HepG2 (cell line): Measurements from ENCODE around the gene ATF6. TPM values are rescaled to one million over a fixed set of nuclear protein-coding genes. Genes with fewer than 3 reads are reported as not detected.

ENCODE experiments used
- ATAC-seq: fragments of 200-7000 bp; cut with Tn5 transposase; 3 replicates; pipeline ENCODE4 v1.9.1; 2020; ENCODE audit warnings: mild to moderate bottlenecking, moderate library complexity
- BruUV-seq: library from RNA; stranded (reverse); fragments of 400-500 nt; replicated peaks from 2 replicates; lab custom pipeline; 2021; lab: Mats Ljungman, UMichigan
- CTCF ChIA-PET: fragments of 300-600 bp; formaldehyde crosslinking; extraction: SDS; loops from one replicate; lab custom pipeline; 2021; ENCODE audit warnings: low total read pairs, inconsistent platforms, low intra/inter-chr PET ratio; lab: Yijun Ruan, JAX
- POLR2A ChIA-PET: fragments of 350-600 bp; sonication (Branson Sonifier 250); formaldehyde crosslinking; loops from one replicate; lab custom pipeline; 2020; ENCODE audit warnings: antibody characterized with exemption, inconsistent platforms; lab: Yijun Ruan, JAX
- DNase-seq: peaks from one replicate; pipeline ENCODE4 v3.0.0-alpha.2; 2015; ENCODE audit warnings: low spot score
- FAIRE-seq: peaks from 3 replicates; lab custom pipeline; 2011; peaks lifted over from hg19 to GRCh38; lab: Jason Lieb, UNC
- H2AFZ ChIP-seq: one replicate; pipeline ENCODE4 v1.6.1; 2011; ENCODE audit warnings: low read length, inconsistent platforms
- H3K27ac ChIP-seq: fragments of 300-600 bp; 3 replicates; pipeline ENCODE4 v1.8.0; 2011; ENCODE audit warnings: mixed run types, mild to moderate bottlenecking, mixed read lengths, low read length, inconsistent platforms; ENCODE audit not compliant: insufficient read depth; ENCODE audit errors: extremely low read length
- H3K27me3 ChIP-seq, 2 experiments: fragments of 200-600 bp in 1 of 2; 2 replicates in 1 of 2; 3 replicates in 1 of 2; pipeline versions ENCODE4 v1.6.0 to v1.8.0; 2011; ENCODE audit warnings: low read length in 2 of 2, mild to moderate bottlenecking in 2 of 2, moderate library complexity in 2 of 2, inconsistent platforms in 1 of 2; ENCODE audit not compliant: insufficient read depth in 2 of 2, control insufficient read depth in 1 of 2
- H3K36me3 ChIP-seq, 2 experiments: fragments of 200-600 bp in 1 of 2; replicated peaks in 1 of 2; 2 replicates in 1 of 2; 3 replicates in 1 of 2; pipeline versions ENCODE4 v1.5.1 to v1.8.0; 2011; ENCODE audit warnings: low read length in 2 of 2, inconsistent platforms in 1 of 2; ENCODE audit not compliant: insufficient read depth in 2 of 2, control insufficient read depth in 1 of 2
- H3K4me1 ChIP-seq: 2 replicates; pipeline ENCODE4 v1.5.1; 2012; ENCODE audit warnings: low read length, inconsistent platforms; ENCODE audit not compliant: insufficient read depth
- H3K4me2 ChIP-seq: 2 replicates; pipeline ENCODE4 v1.6.0; 2011; ENCODE audit warnings: low read depth, low read length, inconsistent platforms
- H3K4me3 ChIP-seq, 3 experiments: fragments of 200-600 bp in 1 of 3; sonication (generic), shearing (Covaris generic) in 1 of 3; replicated peaks in 1 of 3; 2 replicates each; pipeline ENCODE4 v1.5.1; 2011 to 2016; ENCODE audit warnings: low read length in 3 of 3, inconsistent platforms in 2 of 3, low read depth in 2 of 3, mild to moderate bottlenecking in 2 of 3, control low read depth in 1 of 3, mixed read lengths in 1 of 3; ENCODE audit not compliant: insufficient read depth in 1 of 3
- H3K79me2 ChIP-seq: one replicate; pipeline ENCODE4 v1.6.1; 2011; ENCODE audit warnings: low read length, inconsistent platforms; ENCODE audit not compliant: insufficient read depth
- H3K9ac ChIP-seq: 2 replicates; pipeline ENCODE4 v1.6.0; 2011; ENCODE audit warnings: mild to moderate bottlenecking, low read depth, low read length, inconsistent platforms; ENCODE audit not compliant: insufficient read depth
- H3K9me3 ChIP-seq: 2 replicates; pipeline ENCODE4 v1.5.1; 2012; ENCODE audit warnings: mild to moderate bottlenecking, low read length
- H4K20me1 ChIP-seq: 2 replicates; pipeline ENCODE4 v1.6.0; 2011; ENCODE audit warnings: inconsistent platforms, mild to moderate bottlenecking, low read length, moderate library complexity; ENCODE audit not compliant: insufficient read depth
- DNMT3B ChIP-seq: conservative IDR thresholded peaks from 2 replicates; pipeline ENCODE4 v1.6.1; 2016; ENCODE audit warnings: missing biosample characterization, control low read depth
- HMG20A ChIP-seq: IDR thresholded peaks from 2 replicates; pipeline ENCODE4 v1.6.1; 2016; ENCODE audit warnings: borderline replicate concordance
- HMG20B ChIP-seq: conservative IDR thresholded peaks from 2 replicates; pipeline ENCODE4 v1.6.1; 2016; ENCODE audit warnings: missing genetic modification reagents, missing compliant biosample characterization
- KLF6 ChIP-seq: IDR thresholded peaks from 2 replicates; pipeline ENCODE4 v1.8.0; 2016; ENCODE audit warnings: missing biosample characterization, missing genetic modification reagents
- MXI1 ChIP-seq: IDR thresholded peaks from 3 replicates; pipeline ENCODE4 v1.6.1; 2012; ENCODE audit warnings: low read depth, low read length, inconsistent platforms, borderline replicate concordance
- NFIB ChIP-seq: sonication (generic); formaldehyde crosslinking; IDR thresholded peaks from 2 replicates; pipeline ENCODE4 v1.9.0; 2021; ENCODE audit warnings: missing genetic modification reagents, mild to moderate bottlenecking, borderline replicate concordance
- SIX4 ChIP-seq: sonication (generic); formaldehyde crosslinking; IDR thresholded peaks from 2 replicates; pipeline ENCODE4 v1.4.0; 2020; ENCODE audit warnings: missing genetic modification reagents
- TOE1 ChIP-seq: sonication (generic); formaldehyde crosslinking; IDR thresholded peaks from 2 replicates; pipeline ENCODE4 v1.4.0; 2020; ENCODE audit warnings: mild to moderate bottlenecking, missing genetic modification reagents
- ZNF136 ChIP-seq: sonication (generic); formaldehyde crosslinking; IDR thresholded peaks from 2 replicates; pipeline ENCODE4 v1.8.1; 2022; ENCODE audit warnings: low read depth, mild to moderate bottlenecking, moderate library complexity, missing genetic modification reagents
- ZNF263 ChIP-seq: sonication (generic); formaldehyde crosslinking; IDR thresholded peaks from 2 replicates; pipeline ENCODE4 v1.4.0; 2020; ENCODE audit warnings: missing genetic modification reagents
- ZNF605 ChIP-seq: sonication (generic); formaldehyde crosslinking; IDR thresholded peaks from 2 replicates; pipeline ENCODE4 v1.8.0; 2022; ENCODE audit warnings: mild to moderate bottlenecking, missing genetic modification reagents
- ZNF878 ChIP-seq: sonication (generic); formaldehyde crosslinking; IDR thresholded peaks from 2 replicates; pipeline ENCODE4 v1.8.1; 2023; ENCODE audit warnings: mild to moderate bottlenecking, missing genetic modification reagents, moderate library complexity
- ZSCAN31 ChIP-seq: sonication (generic); formaldehyde crosslinking; IDR thresholded peaks from 2 replicates; pipeline ENCODE4 v1.5.0; 2020; ENCODE audit warnings: low read depth, mild to moderate bottlenecking, missing genetic modification reagents
- WGBS: methylation state at CpG from one replicate; pipeline ENCODE4 v1.1.6; 2017; ENCODE audit warnings: low lambda C conversion rate; 5-methylcytosine and 5-hydroxymethylcytosine counted together
- in situ Hi-C: cut with HindIII; loops from 2 replicates; pipeline ENCODE4 v1.10.0; 2017; ENCODE audit warnings: low pct_unique_long_range_greater_than_20kb; ENCODE audit not compliant: extremely low pct_ligation_motif_present
- intact Hi-C: fragments of 100-400 bp; cut with micrococcal nuclease; formaldehyde crosslinking; loops from one replicate; pipeline ENCODE4 v1.10.0; 2022; ENCODE audit not compliant: unreplicated experiment
- polyA plus RNA-seq, 8 experiments: library from polyadenylated mRNA; depleted of rRNA in 3 of 8; stranded (reverse) in 7 of 8; unstranded in 1 of 8; fragments of >200 nt; fragmentation: Illumina TruSeq in 4 of 8; extraction: Trizol in 4 of 8; gene quantifications; 2 replicates each; pipeline versions ENCODE4 v1.2.1 to v1.2.3, GENCODE V29; 2011 to 2016; ENCODE audit warnings: low read depth in 4 of 8, missing spikeins in 1 of 8, mixed read lengths in 1 of 8; ENCODE audit not compliant: insufficient read depth in 1 of 8
- total RNA-seq, 5 experiments: library from RNA; depleted of rRNA; stranded (reverse); fragments of >200 nt; fragmentation: Illumina TruSeq; extraction: Trizol; gene quantifications; 2 replicates each; pipeline ENCODE4 v1.2.3, GENCODE V29; 2016; ENCODE audit warnings: low read depth in 1 of 5
- TF ChIP-seq, protein P1 (sequence below), 2 experiments: sonication (generic) in 1 of 2; formaldehyde crosslinking in 1 of 2; IDR thresholded peaks; 2 replicates each; pipeline versions ENCODE4 v1.4.0 to v1.6.1; 2018 to 2020; ENCODE audit warnings: missing genetic modification reagents in 2 of 2, borderline replicate concordance in 1 of 2, low read depth in 1 of 2, mild to moderate bottlenecking in 1 of 2, missing biosample characterization in 1 of 2
- TF ChIP-seq, protein P2 (sequence below): sonication (generic); formaldehyde crosslinking; IDR thresholded peaks from 2 replicates; pipeline ENCODE4 v1.8.0; 2022; ENCODE audit warnings: mild to moderate bottlenecking, missing genetic modification reagents; ENCODE audit not compliant: insufficient replicate concordance

Gene ATF6
- total and polyA plus RNA-seq, 2 of the 13 experiments (the other 11 are each of a cell fraction or from before 2014, with no cell fraction given) = 13.2 to 14.5 TPM

DNA sequence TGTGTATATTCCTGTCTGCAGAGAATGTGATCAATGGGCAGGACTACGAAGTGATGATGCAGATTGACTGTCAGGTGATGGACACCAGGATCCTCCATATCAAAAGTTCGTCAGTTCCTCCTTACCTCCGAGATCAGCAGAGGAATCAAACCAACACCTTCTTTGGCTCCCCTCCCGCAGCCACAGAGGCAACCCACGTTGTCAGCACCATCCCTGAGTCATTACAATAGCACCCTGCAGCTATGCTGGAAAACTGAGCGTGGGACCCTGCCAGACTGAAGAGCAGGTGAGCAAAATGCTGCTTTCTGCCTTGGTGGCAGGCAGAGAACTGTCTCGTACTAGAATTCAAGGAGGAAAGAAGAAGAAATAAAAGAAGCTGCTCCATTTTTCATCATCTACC lies 192.3 kb downstream of the ATF6 start:
- no peak for ATAC-seq
- Histone ChIP-seq H3K79me2 (no peaks in the 10 kb centered on the region), H3K4me1 (no peaks in the 10 kb centered on the region), H3K4me3 (no peak overlapping the region), H3K27ac (no peak overlapping the region), H3K4me2 (no peak overlapping the region), H4K20me1 (no peaks in the 10 kb centered on the region), H3K27me3 (no peaks in the 10 kb centered on the region), H2AFZ (no peak overlapping the region), H3K9ac (no peak overlapping the region), H3K9me3 (no peaks in the 10 kb centered on the region), H3K36me3 (peaks cover 0 to 16% of the 10 kb centered on the region in 2 experiments; a peak in 3 of 5 replicates)
- intact Hi-C loops (no loop called here), in situ Hi-C loops (no loop called here)
- 87% methylated on average over 7 of the region's 7 CpGs for WGBS
- TF ChIP-seq, protein P1, sequence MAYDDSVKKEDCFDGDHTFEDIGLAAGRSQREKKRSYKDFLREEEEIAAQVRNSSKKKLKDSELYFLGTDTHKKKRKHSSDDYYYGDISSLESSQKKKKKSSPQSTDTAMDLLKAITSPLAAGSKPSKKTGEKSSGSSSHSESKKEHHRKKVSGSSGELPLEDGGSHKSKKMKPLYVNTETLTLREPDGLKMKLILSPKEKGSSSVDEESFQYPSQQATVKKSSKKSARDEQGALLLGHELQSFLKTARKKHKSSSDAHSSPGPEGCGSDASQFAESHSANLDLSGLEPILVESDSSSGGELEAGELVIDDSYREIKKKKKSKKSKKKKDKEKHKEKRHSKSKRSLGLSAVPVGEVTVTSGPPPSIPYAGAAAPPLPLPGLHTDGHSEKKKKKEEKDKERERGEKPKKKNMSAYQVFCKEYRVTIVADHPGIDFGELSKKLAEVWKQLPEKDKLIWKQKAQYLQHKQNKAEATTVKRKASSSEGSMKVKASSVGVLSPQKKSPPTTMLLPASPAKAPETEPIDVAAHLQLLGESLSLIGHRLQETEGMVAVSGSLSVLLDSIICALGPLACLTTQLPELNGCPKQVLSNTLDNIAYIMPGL (CRISPR knock-in tag; IDR thresholded peaks at IDR 0.05; ENCODE audit: borderline replicate concordance in 1 of 2, low read depth in 1 of 2) = no peak
- TF ChIP-seq HMG20A (CRISPR knock-in tag) = no peak
- BruUV-seq = no TSS peak
- no peak for DNase-seq
- no peak for FAIRE-seq
- ChIA-PET CTCF (no interaction called here), POLR2A (no interaction called here)

DNA sequence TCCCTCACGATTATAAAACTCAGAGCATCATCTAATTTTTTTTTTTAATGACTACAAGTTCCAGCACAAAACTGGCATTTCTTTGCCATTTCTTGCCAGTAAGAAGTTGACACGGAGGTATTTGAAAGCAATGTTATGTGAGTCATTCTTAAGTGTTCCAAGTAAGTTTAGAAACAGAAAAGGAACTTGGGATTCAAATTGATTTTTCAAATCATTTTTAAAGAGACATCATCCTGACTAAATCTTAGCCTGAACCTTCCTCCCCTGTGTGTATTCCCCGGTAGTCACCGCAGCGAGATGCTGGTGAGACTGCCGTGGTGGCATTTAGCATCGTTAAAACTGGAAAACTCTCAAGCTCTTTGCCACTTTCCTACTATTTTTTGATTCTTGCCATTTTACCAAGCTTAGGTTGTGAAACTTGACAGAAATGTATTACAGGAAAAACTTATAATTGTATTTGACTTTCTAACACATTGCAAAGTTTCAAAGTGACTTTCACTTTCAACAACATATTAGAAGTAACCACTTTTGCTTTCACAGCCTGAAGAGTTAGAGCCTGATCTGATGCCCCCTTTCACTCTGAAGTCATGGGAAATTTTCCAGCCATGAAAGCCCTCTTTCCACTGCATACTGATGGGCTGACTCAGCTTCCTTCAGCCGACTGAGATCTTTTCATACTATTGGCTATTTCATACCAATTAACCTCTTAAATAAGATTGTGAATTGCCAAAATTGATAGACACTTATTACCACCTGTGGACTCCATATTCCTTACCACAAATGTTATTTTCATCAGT lies 196.2 kb downstream of the ATF6 start:
- ATAC-seq (no peak), FAIRE-seq (no peak), DNase-seq (no peak)
- in situ Hi-C loops = no loop called here
- H3K4me1 ChIP-seq = no peaks in the 10 kb centered on the region
- H3K9ac ChIP-seq = no peak overlapping the region
- H3K4me2 ChIP-seq = no peak overlapping the region
- CTCF ChIA-PET = no interaction called here
- H3K36me3 ChIP-seq = peaks cover 2 to 16% of the 10 kb centered on the region in 2 experiments
- POLR2A ChIA-PET = no interaction called here
- no peaks in the 10 kb centered on the region for H3K79me2 ChIP-seq
- H3K27ac ChIP-seq = no peak overlapping the region
- 92% methylated on average over 8 of the region's 8 CpGs for WGBS
- intact Hi-C loops = no loop called here
- H4K20me1 ChIP-seq = no peaks in the 10 kb centered on the region
- no peak overlapping the region for H3K4me3 ChIP-seq
- no TSS peak for BruUV-seq
- no peak overlapping the region for H2AFZ ChIP-seq
- H3K9me3 ChIP-seq = no peaks in the 10 kb centered on the region
- no peaks in the 10 kb centered on the region for H3K27me3 ChIP-seq
- TF ChIP-seq, protein P2, sequence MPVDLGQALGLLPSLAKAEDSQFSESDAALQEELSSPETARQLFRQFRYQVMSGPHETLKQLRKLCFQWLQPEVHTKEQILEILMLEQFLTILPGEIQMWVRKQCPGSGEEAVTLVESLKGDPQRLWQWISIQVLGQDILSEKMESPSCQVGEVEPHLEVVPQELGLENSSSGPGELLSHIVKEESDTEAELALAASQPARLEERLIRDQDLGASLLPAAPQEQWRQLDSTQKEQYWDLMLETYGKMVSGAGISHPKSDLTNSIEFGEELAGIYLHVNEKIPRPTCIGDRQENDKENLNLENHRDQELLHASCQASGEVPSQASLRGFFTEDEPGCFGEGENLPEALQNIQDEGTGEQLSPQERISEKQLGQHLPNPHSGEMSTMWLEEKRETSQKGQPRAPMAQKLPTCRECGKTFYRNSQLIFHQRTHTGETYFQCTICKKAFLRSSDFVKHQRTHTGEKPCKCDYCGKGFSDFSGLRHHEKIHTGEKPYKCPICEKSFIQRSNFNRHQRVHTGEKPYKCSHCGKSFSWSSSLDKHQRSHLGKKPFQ (CRISPR knock-in tag) = no peak
- TF ChIP-seq HMG20B = no peak
- no peak for TF ChIP-seq MXI1
- no peak for TF ChIP-seq ZNF878 (CRISPR knock-in tag)
- TF ChIP-seq ZNF136 (CRISPR knock-in tag) = no peak
- no peak for TF ChIP-seq ZNF263 (CRISPR knock-in tag)
- TF ChIP-seq ZSCAN31 = no peak
- no peak for TF ChIP-seq KLF6 (CRISPR knock-in tag)
- no peak for TF ChIP-seq TOE1
- no peak for TF ChIP-seq ZNF605
- TF ChIP-seq SIX4 (CRISPR knock-in tag) = no peak
- TF ChIP-seq DNMT3B (CRISPR knock-in tag) = no peak
- no peak for TF ChIP-seq NFIB (CRISPR knock-in tag)
